Measurements from ENCODE around the gene LIMS1. TPM values are rescaled to one million over a fixed set of nuclear protein-coding genes. Genes with fewer than 3 reads are reported as not detected.

The LIMS1 gene
- total and polyA plus RNA-seq, 2 experiments from 2014 or later: 28.6 to 36.9 TPM

GRCh38 chr2:108591163-108591562, 56.9 kb downstream of the LIMS1 start:
- no peak overlapping the region for H2AFZ ChIP-seq
- no peaks in the 10 kb centered on the region for H3K36me3 ChIP-seq (ENCODE audit: insufficient read depth)
- peaks cover 35% of the 10 kb centered on the region for H3K4me1 ChIP-seq (ENCODE audit: insufficient read depth)
- H3K4me2 ChIP-seq: no peak overlapping the region
- Mint-ChIP-seq H3K36me3 (ENCODE audit: low read depth) (no peaks in the 10 kb centered on the region), H3K27me3 (ENCODE audit: insufficient read depth, low read depth, poor library complexity) (peaks cover 6% of the 10 kb centered on the region), H3K4me1 (peaks cover 42% of the 10 kb centered on the region), H3K9me3 (no peaks in the 10 kb centered on the region), H3K27ac (no peak overlapping the region), H3K4me3 (no peak overlapping the region)
- H3K27ac ChIP-seq (ENCODE audit: low read depth): no peak overlapping the region
- H3K27me3 ChIP-seq (ENCODE audit: insufficient read depth): no peaks in the 10 kb centered on the region
- ATAC-seq: no peak
- no peak for TF ChIP-seq NANOG (IDR thresholded peaks at IDR 0.05; ENCODE audit: borderline replicate concordance)
- TF ChIP-seq STAT1 (IDR thresholded peaks at IDR 0.05; ENCODE audit: unreplicated experiment): no peak
- TF ChIP-seq POLR2AphosphoS5 (IDR thresholded peaks at IDR 0.05; ENCODE audit: low read depth): no peak
- TF ChIP-seq CTCF (conservative IDR thresholded peaks at IDR 0.05; ENCODE audit: low read depth in 2 of 2): no peak
- TF ChIP-seq ZNF462 (CRISPR knock-in tag; IDR thresholded peaks at IDR 0.05): no peak
- no peak for TF ChIP-seq ZNF331 (CRISPR knock-in tag; IDR thresholded peaks at IDR 0.05; ENCODE audit: low read depth)
- TF ChIP-seq EZH2 (IDR thresholded peaks at IDR 0.05; ENCODE audit: low read depth, unreplicated experiment): no peak
- TF ChIP-seq ZNF114 (CRISPR knock-in tag; IDR thresholded peaks at IDR 0.05): no peak
- TF ChIP-seq REST (IDR thresholded peaks at IDR 0.05; ENCODE audit: unreplicated experiment): no peak
- TF ChIP-seq EZH2phosphoT487 (IDR thresholded peaks at IDR 0.05; ENCODE audit: unreplicated experiment): no peak
- TF ChIP-seq JUNB (IDR thresholded peaks at IDR 0.05; ENCODE audit: unreplicated experiment): no peak
- TF ChIP-seq CREB1 (CRISPR knock-in tag; IDR thresholded peaks at IDR 0.05; ENCODE audit: low read depth): no peak
- no peak for TF ChIP-seq ETS1 (IDR thresholded peaks at IDR 0.05)
- H3F3A ChIP-seq (replicated peaks; ENCODE audit: low read depth): no peaks in the 10 kb centered on the region
- H3K79me2 ChIP-seq (replicated peaks; ENCODE audit: insufficient read depth): peaks cover 43% of the 10 kb centered on the region
- DNase-seq (ENCODE audit: low spot score): no peak
- H3K9me2 ChIP-seq (ENCODE audit: insufficient read depth): no peaks in the 10 kb centered on the region
- H3K4me3 ChIP-seq: no peak overlapping the region
- H4K20me1 ChIP-seq (replicated peaks; ENCODE audit: insufficient read depth): no peaks in the 10 kb centered on the region

Data from GM23338 (cell line).